Thyroid gland (tissue), 4 donors: Measurements from ENCODE around the gene FAM83C.

Source experiments
- POLR2A ChIP-seq, 2 donors: fragments of 450-650 bp; IDR thresholded peaks; one replicate each; pipeline ENCODE4 v1.6.1; 2017; ENCODE audit warnings: antibody characterized with exemption in 2 of 2, mild to moderate bottlenecking in 2 of 2, moderate library complexity in 1 of 2
- TF ChIP-seq, protein P1 (sequence below), 6 experiments: fragments of 200-600 bp in 3 of 6; fragments of 450-650 bp in 3 of 6; sonication (generic) in 3 of 6; IDR thresholded peaks; one replicate each; pipeline ENCODE4 v1.5.1; 2016 to 2019; ENCODE audit warnings: antibody characterized with exemption in 6 of 6, mild to moderate bottlenecking in 2 of 6, inconsistent platforms in 1 of 6, moderate library complexity in 1 of 6

GRCh38 chr20:35238170-35238569 is 54.1 kb downstream of the FAM83C start:
- TF ChIP-seq, protein P1, sequence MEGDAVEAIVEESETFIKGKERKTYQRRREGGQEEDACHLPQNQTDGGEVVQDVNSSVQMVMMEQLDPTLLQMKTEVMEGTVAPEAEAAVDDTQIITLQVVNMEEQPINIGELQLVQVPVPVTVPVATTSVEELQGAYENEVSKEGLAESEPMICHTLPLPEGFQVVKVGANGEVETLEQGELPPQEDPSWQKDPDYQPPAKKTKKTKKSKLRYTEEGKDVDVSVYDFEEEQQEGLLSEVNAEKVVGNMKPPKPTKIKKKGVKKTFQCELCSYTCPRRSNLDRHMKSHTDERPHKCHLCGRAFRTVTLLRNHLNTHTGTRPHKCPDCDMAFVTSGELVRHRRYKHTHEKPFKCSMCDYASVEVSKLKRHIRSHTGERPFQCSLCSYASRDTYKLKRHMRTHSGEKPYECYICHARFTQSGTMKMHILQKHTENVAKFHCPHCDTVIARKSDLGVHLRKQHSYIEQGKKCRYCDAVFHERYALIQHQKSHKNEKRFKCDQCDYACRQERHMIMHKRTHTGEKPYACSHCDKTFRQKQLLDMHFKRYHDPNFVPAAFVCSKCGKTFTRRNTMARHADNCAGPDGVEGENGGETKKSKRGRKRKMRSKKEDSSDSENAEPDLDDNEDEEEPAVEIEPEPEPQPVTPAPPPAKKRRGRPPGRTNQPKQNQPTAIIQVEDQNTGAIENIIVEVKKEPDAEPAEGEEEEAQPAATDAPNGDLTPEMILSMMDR (IDR thresholded peaks at IDR 0.05) = no peak
- TF ChIP-seq POLR2A (IDR thresholded peaks at IDR 0.05) = no peak
